ENCODE measurements around the gene HTRA1.

HTRA1 gene

DNA sequence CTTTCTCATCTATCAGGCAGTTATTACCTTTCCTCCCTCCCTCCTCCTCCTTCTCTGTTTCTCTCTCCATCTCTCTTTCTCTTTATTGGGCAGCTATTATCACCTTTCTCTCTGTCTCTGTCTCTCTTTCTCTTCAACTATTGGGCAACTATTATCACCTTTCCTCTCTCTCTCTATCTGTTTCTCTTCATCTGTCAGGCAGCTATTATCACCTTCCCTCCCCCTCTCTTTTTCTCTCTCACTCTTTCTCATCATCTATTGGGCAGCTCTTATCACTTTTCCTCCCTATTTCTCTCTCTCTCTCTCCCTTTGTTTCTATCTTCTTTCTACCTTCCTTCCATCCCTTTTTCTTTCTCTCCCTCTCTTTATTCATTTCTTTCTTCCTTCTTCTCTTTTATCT, 100.4 kb downstream of the HTRA1 start:
- TF ChIP-seq JUND (IDR thresholded peaks at IDR 0.05; ENCODE audit: low read depth), result no peak
- no peak for DNase-seq (ENCODE audit: low read depth in 1 of 2, low spot score in 1 of 2)
- in situ Hi-C loops (cut with HindIII; ENCODE audit: low pct_unique_long_range_greater_than_20kb, low sequenced_read_pairs), result no loop called here
